ENCODE results near the gene CDK5. TPM values are rescaled to one million over a fixed set of nuclear protein-coding genes. Genes with fewer than 3 reads are reported as not detected.

The CDK5 gene
- polyA plus RNA-seq, 2 of the 4 experiments (the other 2 are of a cell fraction): 29.6 to 51.0 TPM

DNA sequence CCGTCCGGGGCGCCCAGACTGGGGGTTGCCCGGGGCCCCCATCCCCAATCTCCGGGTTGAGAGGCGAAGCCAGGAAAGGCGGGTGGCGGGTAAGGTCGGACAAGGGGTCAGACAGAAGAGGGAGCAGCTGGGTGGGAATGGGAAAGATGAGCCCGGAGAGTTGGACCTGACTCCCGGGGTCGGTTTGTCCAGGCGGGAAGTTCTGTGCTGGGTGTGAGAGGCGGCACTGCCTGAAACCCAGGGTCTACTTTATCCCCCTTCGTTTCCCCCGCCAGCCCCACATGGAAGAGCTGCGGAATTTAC, 2.4 kb upstream of the CDK5 start (continued):
- no peak for TF ChIP-seq FOSB (CRISPR knock-in tag; IDR thresholded peaks at IDR 0.05)
- TF ChIP-seq, protein P1, sequence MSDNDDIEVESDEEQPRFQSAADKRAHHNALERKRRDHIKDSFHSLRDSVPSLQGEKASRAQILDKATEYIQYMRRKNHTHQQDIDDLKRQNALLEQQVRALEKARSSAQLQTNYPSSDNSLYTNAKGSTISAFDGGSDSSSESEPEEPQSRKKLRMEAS (IDR thresholded peaks at IDR 0.05): no peak
- no peak for TF ChIP-seq BCL3 (IDR thresholded peaks at IDR 0.05)
- no peak for TF ChIP-seq TFCP2L1 (CRISPR knock-in tag; IDR thresholded peaks at IDR 0.05)
- TF ChIP-seq, protein P2, sequence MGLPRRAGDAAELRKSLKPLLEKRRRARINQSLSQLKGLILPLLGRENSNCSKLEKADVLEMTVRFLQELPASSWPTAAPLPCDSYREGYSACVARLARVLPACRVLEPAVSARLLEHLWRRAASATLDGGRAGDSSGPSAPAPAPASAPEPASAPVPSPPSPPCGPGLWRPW (IDR thresholded peaks at IDR 0.05): no peak

DNA sequence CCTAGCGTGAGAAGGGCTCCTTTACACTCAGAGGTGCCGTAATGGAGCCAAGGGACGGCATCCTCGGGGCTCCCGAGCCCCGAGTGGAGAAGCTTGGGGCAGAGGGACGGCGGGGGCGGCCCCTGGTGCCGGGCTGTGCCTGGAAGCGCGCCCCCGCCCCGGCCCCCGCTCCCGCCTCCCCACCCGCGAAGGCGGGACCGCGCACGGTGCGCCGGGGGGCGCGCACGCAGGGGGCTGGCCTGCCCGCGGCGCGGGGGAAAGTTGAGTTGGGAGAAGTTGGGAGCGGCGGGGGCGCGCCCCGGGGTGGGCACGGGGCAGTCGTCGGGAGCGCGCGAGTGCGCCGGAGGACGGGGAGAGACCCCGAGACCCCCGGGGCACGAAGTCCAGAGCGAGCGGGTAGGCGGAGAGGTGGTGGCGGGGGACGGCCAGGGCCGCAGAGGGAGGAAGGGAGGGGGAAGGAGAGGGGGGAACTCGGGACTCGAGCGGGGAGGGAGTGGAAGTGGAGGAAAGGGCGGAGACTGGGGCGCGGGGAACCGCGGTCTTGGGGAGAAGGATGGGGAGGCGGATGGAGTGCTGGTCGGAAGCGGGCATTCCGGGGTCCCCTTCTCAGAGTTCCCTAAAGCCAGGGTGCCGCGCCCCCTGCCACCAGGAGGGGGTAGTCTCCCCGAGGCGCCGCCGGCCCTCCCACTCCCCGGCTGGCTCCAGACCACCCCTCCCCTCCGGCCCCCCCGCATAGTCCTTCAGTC, 1.8 kb upstream of the CDK5 start, which contains the start of gene SLC4A2:
SLC4A2 (plus strand) TSS at position 223 of the 746 bp plus-strand sequence. CDS start 2,399 bp downstream, outside the sequence.
- no peak for FAIRE-seq
- Histone ChIP-seq H3K4me3 (peak within 1 kb of the TSS; percentile 86), H3K4me1 (peaks cover 37% of the 10 kb centered on the region), H3K4me2 (peak within 1 kb of the TSS; percentile 92), H3K9me3 (no peaks in the 10 kb centered on the region), H3K27ac (peak within 1 kb of the TSS; percentile 99)
- WGBS (ENCODE audit: missing lambda C conversion rate): 3% methylated on average over 30 of the region's 75 CpGs
- TF ChIP-seq, protein P3, sequence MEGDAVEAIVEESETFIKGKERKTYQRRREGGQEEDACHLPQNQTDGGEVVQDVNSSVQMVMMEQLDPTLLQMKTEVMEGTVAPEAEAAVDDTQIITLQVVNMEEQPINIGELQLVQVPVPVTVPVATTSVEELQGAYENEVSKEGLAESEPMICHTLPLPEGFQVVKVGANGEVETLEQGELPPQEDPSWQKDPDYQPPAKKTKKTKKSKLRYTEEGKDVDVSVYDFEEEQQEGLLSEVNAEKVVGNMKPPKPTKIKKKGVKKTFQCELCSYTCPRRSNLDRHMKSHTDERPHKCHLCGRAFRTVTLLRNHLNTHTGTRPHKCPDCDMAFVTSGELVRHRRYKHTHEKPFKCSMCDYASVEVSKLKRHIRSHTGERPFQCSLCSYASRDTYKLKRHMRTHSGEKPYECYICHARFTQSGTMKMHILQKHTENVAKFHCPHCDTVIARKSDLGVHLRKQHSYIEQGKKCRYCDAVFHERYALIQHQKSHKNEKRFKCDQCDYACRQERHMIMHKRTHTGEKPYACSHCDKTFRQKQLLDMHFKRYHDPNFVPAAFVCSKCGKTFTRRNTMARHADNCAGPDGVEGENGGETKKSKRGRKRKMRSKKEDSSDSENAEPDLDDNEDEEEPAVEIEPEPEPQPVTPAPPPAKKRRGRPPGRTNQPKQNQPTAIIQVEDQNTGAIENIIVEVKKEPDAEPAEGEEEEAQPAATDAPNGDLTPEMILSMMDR (IDR thresholded peaks at IDR 0.05): peak; percentile 23; the same call in 1 of the 3 replicates
- TF ChIP-seq POLR2A (IDR thresholded peaks at IDR 0.05; ENCODE audit: low read length) (peak; percentile 28), CBX8 (IDR thresholded peaks at IDR 0.05) (no peak), HOXB13 (CRISPR knock-in tag; IDR thresholded peaks at IDR 0.05; ENCODE audit: low read depth) (no peak), SMC3 (IDR thresholded peaks at IDR 0.05) (0 out of 3 replicates have a peak, but pooled peaks have one; percentile 14), MAZ (IDR thresholded peaks at IDR 0.05; ENCODE audit: borderline replicate concordance, low read depth, low read length) (peak; percentile 97), BCL3 (IDR thresholded peaks at IDR 0.05) (0 out of 3 replicates have a peak, but pooled peaks have one; percentile 18), JUN (IDR thresholded peaks at IDR 0.05) (peak in 1 of 2 experiments; percentile 85; a peak in 3 of 5 replicates), PHF8 (IDR thresholded peaks at IDR 0.05; ENCODE audit: borderline replicate concordance, low read depth) (peak; percentile 35; the same call in 1 of the 2 replicates)
- TF ChIP-seq, protein P4, sequence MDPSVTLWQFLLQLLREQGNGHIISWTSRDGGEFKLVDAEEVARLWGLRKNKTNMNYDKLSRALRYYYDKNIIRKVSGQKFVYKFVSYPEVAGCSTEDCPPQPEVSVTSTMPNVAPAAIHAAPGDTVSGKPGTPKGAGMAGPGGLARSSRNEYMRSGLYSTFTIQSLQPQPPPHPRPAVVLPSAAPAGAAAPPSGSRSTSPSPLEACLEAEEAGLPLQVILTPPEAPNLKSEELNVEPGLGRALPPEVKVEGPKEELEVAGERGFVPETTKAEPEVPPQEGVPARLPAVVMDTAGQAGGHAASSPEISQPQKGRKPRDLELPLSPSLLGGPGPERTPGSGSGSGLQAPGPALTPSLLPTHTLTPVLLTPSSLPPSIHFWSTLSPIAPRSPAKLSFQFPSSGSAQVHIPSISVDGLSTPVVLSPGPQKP (IDR thresholded peaks at IDR 0.05; ENCODE audit: low read depth, low read length): no peak
- peak; percentile 5 to 7 for ATAC-seq
- ChIA-PET POLR2A (interaction anchor here (0.6 to 0.8 kb wide), 2 partner anchors 31 to 181 kb away, joined by 3 to 4 read pairs; partner anchors contain the start of gene ABCB8), CTCF (interaction anchor here (0.9 to 5.7 kb wide), 16 partner anchors 9 to 106 kb away, joined by 3 to 64 read pairs (median 6); partner anchors contain the start of genes ABCB8, AGAP3 and FASTK)
- DNase-seq (ENCODE audit: low read depth in 1 of 2, low spot score in 1 of 2): peak; percentile 76 to 90

GRCh38 chr7:151058781-151059366, 1.2 kb upstream of the CDK5 start:
- FAIRE-seq: no peak
- ChIA-PET CTCF (interaction anchor here (0.6 to 4.0 kb wide), 9 partner anchors 8 to 692 kb away, joined by 3 to 14 read pairs (median 5); partner anchors contain the start of gene ABCB8), POLR2A (interaction anchor here (0.8 to 1.4 kb wide), 3 partner anchors 22 to 31 kb away, joined by 4 read pairs; partner anchors contain the start of genes ABCB8 and FASTK)
- H3K9me3 ChIP-seq: no peaks in the 10 kb centered on the region
- H3K4me1 ChIP-seq: peaks cover 31% of the 10 kb centered on the region
- TF ChIP-seq, protein P2 (IDR thresholded peaks at IDR 0.05): no peak
- TF ChIP-seq EHF (CRISPR knock-in tag; IDR thresholded peaks at IDR 0.05) (no peak), EHMT2 (IDR thresholded peaks at IDR 0.05; ENCODE audit: low read depth) (no peak)
- H3K4me2 ChIP-seq: peak overlapping the region; percentile 92
- H3K4me3 ChIP-seq: peak overlapping the region; percentile 86
- 10% methylated on average over 18 of the region's 18 CpGs for WGBS (ENCODE audit: missing lambda C conversion rate)
- DNase-seq (ENCODE audit: low read depth in 1 of 2, low spot score in 1 of 2): peak in 1 of 2 experiments; percentile 33
- H3K27ac ChIP-seq: peak overlapping the region; percentile 99
- no peak for ATAC-seq

Measured in A549 (cell line).